Breast epithelium (tissue), 4 donors: Measurements from ENCODE around the gene PTPN4. TPM values are rescaled to one million over a fixed set of nuclear protein-coding genes. Genes with fewer than 3 reads are reported as not detected.

Experiments
- DNase-seq, 2 donors: peaks; one replicate each; pipeline ENCODE4 v3.0.0-alpha.2; 2019; ENCODE audit warnings: low spot score in 2 of 2
- H3K27ac ChIP-seq, 2 donors: fragments of 200-600 bp; sonication (generic) in 1 of 2; one replicate each; pipeline ENCODE4 v1.5.1; 2016 to 2019; ENCODE audit warnings: mild to moderate bottlenecking in 1 of 2
- H3K27me3 ChIP-seq, 2 donors: fragments of 200-600 bp; sonication (generic) in 1 of 2; one replicate each; pipeline versions ENCODE4 v1.5.1 to v1.6.0; 2017 to 2019; ENCODE audit warnings: control low read depth in 1 of 2, mild to moderate bottlenecking in 1 of 2
- H3K36me3 ChIP-seq: fragments of 200-600 bp; one replicate; pipeline ENCODE4 v1.5.1; 2019
- H3K4me1 ChIP-seq, 2 donors: fragments of 200-600 bp; sonication (generic); one replicate each; pipeline ENCODE4 v1.5.1; 2016 to 2019; ENCODE audit warnings: control low read depth in 1 of 2
- H3K4me3 ChIP-seq, 3 donors: fragments of 200-600 bp; sonication (generic); 1 replicate in 2 of 3; 2 replicates in 1 of 3; pipeline ENCODE4 v1.5.1; 2016 to 2019; ENCODE audit warnings: mild to moderate bottlenecking in 3 of 3, moderate library complexity in 2 of 3
- H3K9me3 ChIP-seq, 2 donors: fragments of 200-600 bp; sonication (generic) in 1 of 2; one replicate each; pipeline ENCODE4 v1.5.1; 2016 to 2019; ENCODE audit warnings: control low read depth in 1 of 2
- POLR2A ChIP-seq: fragments of 450-650 bp; IDR thresholded peaks from one replicate; pipeline ENCODE4 v1.6.1; 2016; ENCODE audit warnings: antibody characterized with exemption, mild to moderate bottlenecking, moderate library complexity
- POLR2AphosphoS5 ChIP-seq, 3 donors: sonication (generic); formaldehyde crosslinking; IDR thresholded peaks; one replicate each; pipeline ENCODE4 v1.6.1; 2017; ENCODE audit warnings: antibody characterized with exemption in 3 of 3
- intact Hi-C: fragments of 100-400 bp; cut with DNase I; formaldehyde crosslinking; loops from one replicate; pipeline ENCODE4 v1.15.1; 2023; ENCODE audit warnings: low total_unique reads
- total RNA-seq, 3 donors: library from RNA; depleted of rRNA; stranded (reverse); fragments of >200 nt; gene quantifications; one replicate each; pipeline ENCODE4 v1.1.0, GENCODE V29; 2016
- TF ChIP-seq, protein P1 (sequence below), 3 donors: fragments of 450-650 bp; IDR thresholded peaks; one replicate each; pipeline ENCODE4 v1.5.1; 2016 to 2017; ENCODE audit warnings: antibody characterized with exemption in 3 of 3, mild to moderate bottlenecking in 3 of 3, moderate library complexity in 3 of 3

Gene PTPN4
- total RNA-seq, 3 donors from 2014 or later, result 29.1 to 49.6 (median 38.7) TPM

DNA sequence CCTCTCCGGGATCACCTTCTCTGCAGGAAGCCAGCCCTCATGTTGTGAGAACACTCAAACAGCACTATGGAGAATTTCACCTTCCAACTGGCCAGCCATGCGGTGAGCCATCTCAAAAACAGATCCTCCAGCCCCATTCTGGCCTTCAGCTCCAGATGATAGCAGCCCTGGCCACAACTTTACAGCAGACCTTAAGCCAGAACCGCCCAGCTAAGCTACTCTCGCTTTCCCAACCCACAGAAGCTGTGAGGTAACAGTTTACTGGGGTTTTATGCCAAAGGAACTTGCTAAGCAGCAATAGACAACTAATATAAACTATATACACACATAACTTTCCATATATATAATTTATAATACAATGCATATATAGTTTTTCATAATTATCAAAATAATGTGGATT, 11.6 kb upstream of the PTPN4 start:
- no peaks in the 10 kb centered on the region for H3K27me3 ChIP-seq
- DNase-seq, result no peak
- H3K27ac ChIP-seq, result no peak overlapping the region
- TF ChIP-seq, protein P1, sequence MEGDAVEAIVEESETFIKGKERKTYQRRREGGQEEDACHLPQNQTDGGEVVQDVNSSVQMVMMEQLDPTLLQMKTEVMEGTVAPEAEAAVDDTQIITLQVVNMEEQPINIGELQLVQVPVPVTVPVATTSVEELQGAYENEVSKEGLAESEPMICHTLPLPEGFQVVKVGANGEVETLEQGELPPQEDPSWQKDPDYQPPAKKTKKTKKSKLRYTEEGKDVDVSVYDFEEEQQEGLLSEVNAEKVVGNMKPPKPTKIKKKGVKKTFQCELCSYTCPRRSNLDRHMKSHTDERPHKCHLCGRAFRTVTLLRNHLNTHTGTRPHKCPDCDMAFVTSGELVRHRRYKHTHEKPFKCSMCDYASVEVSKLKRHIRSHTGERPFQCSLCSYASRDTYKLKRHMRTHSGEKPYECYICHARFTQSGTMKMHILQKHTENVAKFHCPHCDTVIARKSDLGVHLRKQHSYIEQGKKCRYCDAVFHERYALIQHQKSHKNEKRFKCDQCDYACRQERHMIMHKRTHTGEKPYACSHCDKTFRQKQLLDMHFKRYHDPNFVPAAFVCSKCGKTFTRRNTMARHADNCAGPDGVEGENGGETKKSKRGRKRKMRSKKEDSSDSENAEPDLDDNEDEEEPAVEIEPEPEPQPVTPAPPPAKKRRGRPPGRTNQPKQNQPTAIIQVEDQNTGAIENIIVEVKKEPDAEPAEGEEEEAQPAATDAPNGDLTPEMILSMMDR (IDR thresholded peaks at IDR 0.05), result no peak
- no peak for TF ChIP-seq POLR2A
- no peak for TF ChIP-seq POLR2AphosphoS5 (IDR thresholded peaks at IDR 0.05)
- no peaks in the 10 kb centered on the region for H3K4me1 ChIP-seq
- H3K9me3 ChIP-seq, result no peaks in the 10 kb centered on the region
- no peaks in the 10 kb centered on the region for H3K36me3 ChIP-seq
- no peak overlapping the region for H3K4me3 ChIP-seq
- intact Hi-C loops, result no loop called here

DNA sequence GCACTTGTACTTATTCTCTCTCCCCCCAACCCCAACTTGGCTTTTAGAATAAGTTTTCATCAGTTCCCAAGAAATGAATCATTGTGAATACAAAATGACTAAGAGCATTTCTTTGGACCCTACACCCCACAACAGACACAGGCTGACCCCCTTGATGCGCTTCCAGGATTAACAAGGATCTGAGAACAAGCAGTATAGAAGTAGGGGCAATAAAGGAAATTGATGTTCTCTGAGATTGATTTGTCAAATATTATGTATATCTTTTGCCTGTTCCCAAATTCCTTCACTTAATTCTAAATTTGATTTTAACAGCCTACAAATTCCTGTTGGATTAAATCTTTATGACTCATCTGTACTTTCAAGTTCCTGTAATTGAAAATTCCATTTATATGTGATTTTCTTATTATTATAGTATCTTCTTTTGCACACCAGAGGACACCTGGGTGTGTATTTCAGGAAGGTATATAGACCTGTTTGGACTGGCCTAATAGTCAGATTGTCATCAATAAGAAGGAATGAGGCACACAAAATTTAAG, 10.2 kb upstream of the PTPN4 start:
- TF ChIP-seq POLR2AphosphoS5 (IDR thresholded peaks at IDR 0.05) (no peak), POLR2A (no peak)
- TF ChIP-seq, protein P1 (IDR thresholded peaks at IDR 0.05), result no peak
- Histone ChIP-seq H3K27me3 (no peaks in the 10 kb centered on the region), H3K36me3 (no peaks in the 10 kb centered on the region), H3K27ac (no peak overlapping the region), H3K9me3 (no peaks in the 10 kb centered on the region), H3K4me1 (no peaks in the 10 kb centered on the region), H3K4me3 (no peak overlapping the region)
- intact Hi-C loops, result loop anchor here (10.0 kb wide), 1 partner anchor 75 kb away; no protein-coding TSS in a partner anchor
- DNase-seq, result no peak

DNA sequence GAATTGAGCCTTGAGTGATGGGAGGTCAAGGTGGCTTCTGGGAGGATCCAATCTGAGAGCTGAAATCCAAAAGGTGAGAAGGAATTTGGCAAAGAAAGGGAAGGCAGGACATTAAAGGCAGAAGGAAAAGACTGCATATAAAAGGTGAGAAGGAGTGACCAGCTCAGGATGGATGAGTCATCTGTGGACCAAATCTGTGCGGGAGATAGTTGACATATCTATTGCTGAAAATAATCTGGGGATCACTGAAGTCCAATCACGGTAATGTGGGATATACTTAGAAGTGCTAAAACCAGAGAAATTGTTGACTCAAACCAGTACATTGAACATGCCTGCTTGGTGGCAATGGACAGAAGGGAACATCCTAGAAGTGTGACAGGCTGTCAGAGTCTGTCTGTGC, 8.0 kb upstream of the PTPN4 start:
- DNase-seq, result no peak
- Histone ChIP-seq H3K36me3 (no peaks in the 10 kb centered on the region), H3K4me3 (no peak overlapping the region), H3K4me1 (no peaks in the 10 kb centered on the region), H3K9me3 (no peaks in the 10 kb centered on the region), H3K27ac (no peak overlapping the region), H3K27me3 (no peaks in the 10 kb centered on the region)
- intact Hi-C loops, result loop anchor here (10.0 kb wide), 1 partner anchor 73 kb away; no protein-coding TSS in a partner anchor
- TF ChIP-seq, protein P1 (IDR thresholded peaks at IDR 0.05), result no peak

DNA sequence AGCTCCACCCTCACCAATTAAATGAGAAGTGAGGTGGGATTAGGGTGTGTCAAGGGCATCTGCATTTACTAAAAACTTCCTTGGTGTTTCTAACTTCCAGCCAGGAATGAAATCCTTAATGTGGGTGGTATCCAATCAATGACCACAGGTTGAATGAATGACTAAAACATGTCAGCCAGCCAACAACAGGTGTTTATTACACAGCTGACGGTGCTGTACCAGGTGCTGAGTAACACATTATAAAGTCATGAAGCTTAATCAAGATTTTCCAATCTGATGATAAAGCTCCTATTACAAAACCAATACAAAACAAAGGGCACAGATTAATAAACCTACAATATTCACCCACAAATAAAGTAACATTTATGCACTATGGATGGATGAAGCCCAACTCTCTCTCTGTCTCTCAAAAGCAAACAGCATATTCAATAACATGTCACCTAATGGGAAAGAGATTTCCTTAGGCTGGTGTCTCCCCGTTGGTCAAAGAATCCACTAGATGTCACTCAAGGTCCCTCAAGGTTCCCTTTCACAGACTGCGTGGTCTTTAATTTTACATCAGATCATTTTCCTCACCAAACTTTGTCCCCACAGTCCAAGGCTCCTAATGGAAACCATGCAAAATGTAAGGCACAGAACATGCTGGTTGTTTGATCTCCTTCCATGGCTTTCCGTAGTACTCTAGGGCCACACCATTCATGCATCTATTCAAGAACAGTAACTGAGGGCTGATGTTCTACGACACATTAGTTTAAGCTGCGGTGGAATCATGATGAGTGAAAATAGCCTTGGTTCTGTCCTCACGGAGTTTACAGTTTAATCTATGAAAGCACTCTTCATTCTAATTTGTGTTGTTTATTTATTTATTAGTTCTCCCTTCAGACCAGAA, 6.4 kb upstream of the PTPN4 start:
- no peak for DNase-seq
- Histone ChIP-seq H3K36me3 (no peaks in the 10 kb centered on the region), H3K4me3 (no peak overlapping the region), H3K9me3 (no peaks in the 10 kb centered on the region), H3K27ac (no peak overlapping the region), H3K27me3 (no peaks in the 10 kb centered on the region), H3K4me1 (no peaks in the 10 kb centered on the region)
- TF ChIP-seq, protein P1 (IDR thresholded peaks at IDR 0.05), result peak in 2 of 3 donors; percentile 29 to 58
- no peak for TF ChIP-seq POLR2AphosphoS5 (IDR thresholded peaks at IDR 0.05)
- intact Hi-C loops, result loop anchor here (10.0 kb wide), 1 partner anchor 72 kb away; no protein-coding TSS in a partner anchor

DNA sequence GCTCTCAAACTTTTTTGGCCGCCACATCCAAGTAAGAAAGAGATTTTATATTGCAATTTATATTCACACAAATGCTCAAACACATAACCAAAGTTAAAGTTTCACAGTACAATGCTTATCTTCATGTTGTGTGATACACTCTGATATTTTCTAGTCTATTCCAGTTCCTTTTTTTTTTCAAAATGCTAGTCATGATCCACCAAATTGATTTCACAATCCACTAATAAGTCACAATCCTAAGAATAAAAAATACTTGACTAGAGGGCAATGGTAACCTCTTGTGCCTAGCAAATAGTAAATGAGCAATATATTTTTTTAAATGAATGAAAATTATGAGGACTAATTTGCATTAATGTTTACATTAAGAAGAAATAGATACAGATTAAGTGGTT, 5.8 kb upstream of the PTPN4 start:
- no peak overlapping the region for H3K27ac ChIP-seq
- H3K36me3 ChIP-seq, result no peaks in the 10 kb centered on the region
- H3K9me3 ChIP-seq, result no peaks in the 10 kb centered on the region
- no peak for DNase-seq
- H3K4me1 ChIP-seq, result no peaks in the 10 kb centered on the region
- H3K27me3 ChIP-seq, result no peaks in the 10 kb centered on the region
- intact Hi-C loops, result loop anchor here (10.0 kb wide), 1 partner anchor 71 kb away; no protein-coding TSS in a partner anchor
- TF ChIP-seq, protein P1 (IDR thresholded peaks at IDR 0.05), result no peak
- TF ChIP-seq POLR2AphosphoS5 (IDR thresholded peaks at IDR 0.05) (no peak), POLR2A (no peak)
- no peak overlapping the region for H3K4me3 ChIP-seq
